Motor neuron (in vitro differentiated cells): ENCODE measurements around the gene DUSP1. TPM values are rescaled to one million over a fixed set of nuclear protein-coding genes. Genes with fewer than 3 reads are reported as not detected.
"Not testable (repeated sequence)": the region's sequence is repeated elsewhere in the genome, so short reads cannot be mapped to it uniquely, and the experiment has no call there.

Experiments
- ATAC-seq, 8 experiments: fragments of 200-7000 bp; cut with Tn5 transposase; replicated peaks in 6 of 8; 2 replicates each; pipeline ENCODE4 v1.8.0; 2021; ENCODE audit warnings: mild to moderate bottlenecking in 8 of 8, moderate library complexity in 8 of 8
- H3K27ac ChIP-seq, 2 donors: fragments of 250-450 bp; sonication (Bioruptor Pico); 2 replicates each; pipeline ENCODE4 v1.9.0; 2021; ENCODE audit warnings: antibody characterized with exemption in 2 of 2, mild to moderate bottlenecking in 2 of 2, moderate library complexity in 1 of 2
- H3K4me1 ChIP-seq, 2 donors: fragments of 250-450 bp; sonication (Bioruptor Pico); replicated peaks in 1 of 2; 2 replicates each; pipeline ENCODE4 v1.6.1; 2021; ENCODE audit warnings: antibody characterized with exemption in 2 of 2, mild to moderate bottlenecking in 2 of 2, moderate library complexity in 1 of 2
- H3K4me3 ChIP-seq, 5 donors: fragments of 250-450 bp; sonication (Bioruptor Pico); 2 replicates each; pipeline ENCODE4 v1.9.0; 2021; ENCODE audit warnings: antibody characterized with exemption in 5 of 5, mild to moderate bottlenecking in 5 of 5, moderate library complexity in 4 of 5
- WGBS, 10 experiments: fragments of 450-650 bp; shearing (Covaris generic); methylation state at CpG; one replicate each; pipeline ENCODE4 v1.0.0; 2022; 5-methylcytosine and 5-hydroxymethylcytosine counted together
- in situ Hi-C, 9 experiments: fragments of 400-800 bp; cut with MboI; loops; one replicate each; pipeline ENCODE4 v1.15.0; 2021; ENCODE audit warnings: low sequenced_read_pairs in 9 of 9, low pct_unique_long_range_greater_than_20kb in 2 of 9; ENCODE audit not compliant: unreplicated experiment in 9 of 9
- total RNA-seq, 8 experiments: library from RNA; unstranded; fragments of 300-600 nt; gene quantifications; 2 replicates each; pipeline versions ENCODE4 v1.2.3 to v1.2.4, GENCODE V29; 2022

Gene DUSP1
- total RNA-seq: 10 to 100 TPM; 10.7 to 55.0 (median 35.0) TPM

GRCh38 chr5:172770675-172771438 is at the start of gene DUSP1:
Gene DUSP1, minus strand, starts transcription at chr5:172771195. Its CDS starts 243 bp downstream, at chr5:172770952.
- ATAC-seq: peak; percentile 33 to 82 (median 76)
- 0 to 4% (median 0%) methylated on average over 1 to 10 of the region's 89 CpGs; no CpG with 5 or more reads in 4 of the 10 experiments for WGBS, 10 experiments
- peak within 1 kb of the TSS; percentile 72 to 91 (median 77) for H3K4me3 ChIP-seq
- peak within 1 kb of the TSS; percentile 92 to 96 for H3K27ac ChIP-seq
- in situ Hi-C loops: no loop called here
- peaks cover 38 to 49% of the 10 kb centered on the region in 2 donors for H3K4me1 ChIP-seq

- no peak for ATAC-seq
Observed at GRCh38 chr5:172820046-172820767, 49.2 kb upstream of the DUSP1 start.

GRCh38 chr5:172819569-172819968 is 48.6 kb upstream of the DUSP1 start:
- Histone ChIP-seq H3K4me1 (no peaks in the 10 kb centered on the region), H3K4me3 (no peak overlapping the region), H3K27ac (no peak overlapping the region)
- in situ Hi-C loops: no loop called here
- WGBS, 10 experiments: 67 to 100% (median 83%) methylated on average over 3 of the region's 3 CpGs; no CpG with 5 or more reads in 7 of the 10 experiments
- no peak for ATAC-seq

More at GRCh38 chr5:172820046-172820767, 49.2 kb upstream of the DUSP1 start:
- H3K27ac ChIP-seq: no peak overlapping the region
- WGBS, 10 experiments: 20 to 60% (median 43%) methylated on average over 1 to 5 of the region's 16 CpGs; no CpG with 5 or more reads in 3 of the 10 experiments
- H3K4me1 ChIP-seq: no peaks in the 10 kb centered on the region
- in situ Hi-C loops: no loop called here
- H3K4me3 ChIP-seq: no peak overlapping the region

GRCh38 chr5:172818081-172818480 is 47.1 kb upstream of the DUSP1 start:
- Histone ChIP-seq H3K4me3 (no peak overlapping the region), H3K27ac (no peak overlapping the region), H3K4me1 (no peaks in the 10 kb centered on the region)
- in situ Hi-C loops: no loop called here
- WGBS, 10 experiments: 71 to 100% (median 86%) methylated on average over 1 to 3 of the region's 3 CpGs; no CpG with 5 or more reads in 3 of the 10 experiments
- no peak for ATAC-seq

GRCh38 chr5:172817664-172818063 is 46.7 kb upstream of the DUSP1 start:
- no peaks in the 10 kb centered on the region for H3K4me1 ChIP-seq
- H3K4me3 ChIP-seq: no peak overlapping the region
- no peak for ATAC-seq
- in situ Hi-C loops: no loop called here
- H3K27ac ChIP-seq: no peak overlapping the region
- 56 to 100% (median 90%) methylated on average over 1 to 6 of the region's 7 CpGs; no CpG with 5 or more reads in 3 of the 10 experiments for WGBS, 10 experiments

GRCh38 chr5:172816925-172817562 is 46.0 kb upstream of the DUSP1 start:
- WGBS, 10 experiments: 30 to 87% (median 67%) methylated on average over 2 to 5 of the region's 5 CpGs; no CpG with 5 or more reads in 2 of the 10 experiments
- ATAC-seq: peak in 7 of 8 experiments; percentile 52 to 99 (median 79)
- in situ Hi-C loops: no loop called here
- Histone ChIP-seq H3K4me3 (no peak overlapping the region), H3K4me1 (no peaks in the 10 kb centered on the region), H3K27ac (no peak overlapping the region)

GRCh38 chr5:172815631-172816030 is 44.6 kb upstream of the DUSP1 start:
- WGBS, 10 experiments: 59 to 94% (median 78%) methylated on average over 4 to 7 of the region's 7 CpGs
- in situ Hi-C loops: no loop called here
- ATAC-seq: no peak
- no peak overlapping the region for H3K27ac ChIP-seq
- no peaks in the 10 kb centered on the region for H3K4me1 ChIP-seq
- H3K4me3 ChIP-seq: no peak overlapping the region

- 0 to 93% (median 85%) methylated on average over 1 to 2 of the region's 4 CpGs; no CpG with 5 or more reads in 4 of the 10 experiments for whole genome bisulfite sequencing, 10 experiments
- H3K4me1 ChIP-seq, H3K27ac ChIP-seq, ATAC-seq, in situ Hi-C loops, H3K4me3 ChIP-seq: not testable (repeated sequence)
Observed at GRCh38 chr5:172810996-172811395, 40.0 kb upstream of the DUSP1 start.

GRCh38 chr5:172809774-172810173 is 38.8 kb upstream of the DUSP1 start:
- WGBS, 10 experiments: 83 to 100% (median 93%) methylated on average over 1 to 2 of the region's 2 CpGs; no CpG with 5 or more reads in 2 of the 10 experiments
- ATAC-seq: no peak
- no peak overlapping the region for H3K4me3 ChIP-seq
- H3K4me1 ChIP-seq: peaks cover 0 to 7% of the 10 kb centered on the region in 2 donors
- in situ Hi-C loops: no loop called here
- H3K27ac ChIP-seq: no peak overlapping the region

- in situ Hi-C loops: no loop called here
- ATAC-seq: peak in 7 of 8 experiments; percentile 7 to 54 (median 19)
- 32 to 100% (median 89%) methylated on average over 1 to 9 of the region's 11 CpGs for WGBS, 10 experiments
- Histone ChIP-seq H3K27ac (peak overlapping the region in 1 of 2 donors; percentile 80), H3K4me1 (peaks cover 0 to 7% of the 10 kb centered on the region in 2 donors), H3K4me3 (no peak overlapping the region)
Observed at GRCh38 chr5:172807766-172808311, 36.8 kb upstream of the DUSP1 start.

GRCh38 chr5:172806897-172807672 is 36.1 kb upstream of the DUSP1 start:
- peak; percentile 94 to 99 (median 98) for ATAC-seq
- Histone ChIP-seq H3K4me3 (no peak overlapping the region), H3K4me1 (peaks cover 0 to 7% of the 10 kb centered on the region in 2 donors), H3K27ac (peak overlapping the region in 1 of 2 donors; percentile 80)
- in situ Hi-C loops: no loop called here
- 0 to 90% (median 48%) methylated on average over 1 to 9 of the region's 24 CpGs; no CpG with 5 or more reads in 4 of the 10 experiments for WGBS, 10 experiments

GRCh38 chr5:172805736-172806255 is 34.8 kb upstream of the DUSP1 start:
- in situ Hi-C loops: no loop called here
- H3K4me3 ChIP-seq: no peak overlapping the region
- H3K27ac ChIP-seq: no peak overlapping the region
- WGBS, 10 experiments: 57 to 100% (median 90%) methylated on average over 1 to 4 of the region's 9 CpGs; no CpG with 5 or more reads in 2 of the 10 experiments
- ATAC-seq: no peak
- H3K4me1 ChIP-seq: peaks cover 0 to 7% of the 10 kb centered on the region in 2 donors
